ENCODE measurements around the gene FNDC3A.

DNA sequence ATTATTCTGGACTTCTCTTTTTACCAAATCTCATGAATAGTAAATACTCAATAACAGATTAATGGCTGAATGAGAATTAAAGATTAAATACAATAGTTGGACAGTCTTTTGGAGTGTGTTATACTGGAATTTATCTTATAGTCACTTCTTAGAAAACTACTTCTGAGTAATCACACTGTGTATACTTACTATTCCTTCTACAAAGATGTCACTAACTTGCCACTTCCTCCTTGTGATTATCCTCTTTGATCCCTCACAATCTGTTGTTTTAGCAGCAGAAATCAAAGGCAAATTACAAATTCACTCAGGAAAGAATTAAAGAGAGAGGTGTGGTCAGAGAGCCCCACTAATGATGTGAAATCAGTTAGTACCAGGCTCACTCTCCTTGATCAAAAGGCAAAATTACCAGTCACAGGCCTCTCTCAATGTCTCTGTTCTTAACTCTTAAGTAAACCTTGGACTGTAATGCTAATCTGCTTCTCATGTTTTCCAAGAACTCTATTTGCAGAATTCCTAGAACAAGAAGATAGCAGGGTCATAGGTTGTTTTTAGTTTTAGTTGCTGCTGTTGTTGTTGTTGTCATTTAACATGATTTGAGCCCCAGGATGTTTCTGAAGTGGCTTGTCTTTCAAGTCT is 37.3 kb upstream of the FNDC3A start:
- TF ChIP-seq, protein P1, sequence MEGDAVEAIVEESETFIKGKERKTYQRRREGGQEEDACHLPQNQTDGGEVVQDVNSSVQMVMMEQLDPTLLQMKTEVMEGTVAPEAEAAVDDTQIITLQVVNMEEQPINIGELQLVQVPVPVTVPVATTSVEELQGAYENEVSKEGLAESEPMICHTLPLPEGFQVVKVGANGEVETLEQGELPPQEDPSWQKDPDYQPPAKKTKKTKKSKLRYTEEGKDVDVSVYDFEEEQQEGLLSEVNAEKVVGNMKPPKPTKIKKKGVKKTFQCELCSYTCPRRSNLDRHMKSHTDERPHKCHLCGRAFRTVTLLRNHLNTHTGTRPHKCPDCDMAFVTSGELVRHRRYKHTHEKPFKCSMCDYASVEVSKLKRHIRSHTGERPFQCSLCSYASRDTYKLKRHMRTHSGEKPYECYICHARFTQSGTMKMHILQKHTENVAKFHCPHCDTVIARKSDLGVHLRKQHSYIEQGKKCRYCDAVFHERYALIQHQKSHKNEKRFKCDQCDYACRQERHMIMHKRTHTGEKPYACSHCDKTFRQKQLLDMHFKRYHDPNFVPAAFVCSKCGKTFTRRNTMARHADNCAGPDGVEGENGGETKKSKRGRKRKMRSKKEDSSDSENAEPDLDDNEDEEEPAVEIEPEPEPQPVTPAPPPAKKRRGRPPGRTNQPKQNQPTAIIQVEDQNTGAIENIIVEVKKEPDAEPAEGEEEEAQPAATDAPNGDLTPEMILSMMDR (conservative IDR thresholded peaks at IDR 0.05 in 1 of 2, IDR thresholded peaks at IDR 0.05 in 1 of 2; ENCODE audit: extremely low read depth in 1 of 2, insufficient read depth in 1 of 2, low read depth in 1 of 2, low read length in 2 of 2): no peak
- no peak for TF ChIP-seq EZH2 (IDR thresholded peaks at IDR 0.05; ENCODE audit: borderline replicate concordance, low read length)
